ENCODE data around the gene XXYLT1. TPM values are rescaled to one million over a fixed set of nuclear protein-coding genes. Genes with fewer than 3 reads are reported as not detected.

The XXYLT1 gene
- total and polyA plus RNA-seq, 2 of the 8 experiments (the other 6 are each of a cell fraction or from before 2014, with no cell fraction given) = 18.9 to 23.8 TPM

GRCh38 chr3:195081242-195081963 lies 189.6 kb downstream of the XXYLT1 start (continued):
- TF ChIP-seq POU5F1 (IDR thresholded peaks at IDR 0.05; ENCODE audit: low read depth, low read length) (no peak), TBP (IDR thresholded peaks at IDR 0.05; ENCODE audit: low read depth, low read length) (no peak), RAD21 (IDR thresholded peaks at IDR 0.05 in 1 of 2, conservative IDR thresholded peaks at IDR 0.05 in 1 of 2; ENCODE audit: low read depth in 2 of 2, low read length in 2 of 2) (no peak), BRCA1 (IDR thresholded peaks at IDR 0.05; ENCODE audit: low read depth, low read length) (no peak)
